Activated CD4-positive, alpha-beta memory T cell treated with anti-CD3 and anti-CD28 coated beads for 36 hours (primary cell): ENCODE measurements around the gene XPNPEP2. TPM values are rescaled to one million over a fixed set of nuclear protein-coding genes. Genes with fewer than 3 reads are reported as not detected.

ENCODE experiments used
- CTCF ChIA-PET: fragments of 350-600 bp; sonication (Branson Sonifier 250); formaldehyde crosslinking; loops from one replicate; lab custom pipeline; 2021; ENCODE audit warnings: antibody characterized with exemption, inconsistent platforms; lab: Charles Lee
- POLR2A ChIA-PET: fragments of 350-600 bp; sonication (Branson Sonifier 250); formaldehyde crosslinking; loops from one replicate; lab custom pipeline; 2021; ENCODE audit warnings: antibody characterized with exemption; lab: Charles Lee
- DNase-seq: peaks from one replicate; pipeline ENCODE4 v3.0.0-alpha.2; 2020
- H3K27ac Mint-ChIP-seq: one replicate; pipeline ENCODE4 v1.8.0; 2021; ENCODE audit warnings: mixed read lengths
- H3K27me3 Mint-ChIP-seq: one replicate; pipeline ENCODE4 v1.8.0; 2021; ENCODE audit warnings: mixed read lengths
- H3K36me3 Mint-ChIP-seq: one replicate; pipeline ENCODE4 v1.8.0; 2021; ENCODE audit warnings: mixed read lengths
- H3K4me1 Mint-ChIP-seq: one replicate; pipeline ENCODE4 v1.8.0; 2021; ENCODE audit warnings: low read depth, mixed read lengths
- H3K4me3 Mint-ChIP-seq: one replicate; pipeline ENCODE4 v1.8.0; 2021; ENCODE audit warnings: mild to moderate bottlenecking, mixed read lengths
- H3K9me3 Mint-ChIP-seq: one replicate; pipeline ENCODE4 v1.8.0; 2021; ENCODE audit warnings: mixed read lengths
- intact Hi-C: fragments of 100-400 bp; cut with micrococcal nuclease; formaldehyde crosslinking; loops from one replicate; pipeline ENCODE4 v1.15.1; 2023
- total RNA-seq, 2 experiments: library from RNA; stranded (reverse); gene quantifications; one replicate each; pipeline ENCODE4 v1.2.3, GENCODE V29; 2021

The XPNPEP2 gene
- total RNA-seq, 2 experiments from 2014 or later = 0.80 to 0.93 TPM

- no peak for DNase-seq
- ChIA-PET POLR2A (interaction anchor here (1.3 kb wide), 1 partner anchor 10 kb away, joined by 3 read pairs; no protein-coding TSS in a partner anchor), CTCF (interaction anchor here (1.3 to 2.1 kb wide), 2 partner anchors 9 to 170 kb away, joined by 3 to 7 read pairs; no protein-coding TSS in a partner anchor)
- intact Hi-C loops = no loop called here
- H3K9me3 Mint-ChIP-seq = no peaks in the 10 kb centered on the region
- no peaks in the 10 kb centered on the region for H3K27me3 Mint-ChIP-seq
- peaks cover 17% of the 10 kb centered on the region for H3K36me3 Mint-ChIP-seq
- peaks cover 22% of the 10 kb centered on the region for H3K4me1 Mint-ChIP-seq
- no peak overlapping the region for H3K4me3 Mint-ChIP-seq
- peak overlapping the region; percentile 39 for H3K27ac Mint-ChIP-seq
Observed at GRCh38 chrX:129808158-129808828, 69.5 kb downstream of the XPNPEP2 start.

DNA sequence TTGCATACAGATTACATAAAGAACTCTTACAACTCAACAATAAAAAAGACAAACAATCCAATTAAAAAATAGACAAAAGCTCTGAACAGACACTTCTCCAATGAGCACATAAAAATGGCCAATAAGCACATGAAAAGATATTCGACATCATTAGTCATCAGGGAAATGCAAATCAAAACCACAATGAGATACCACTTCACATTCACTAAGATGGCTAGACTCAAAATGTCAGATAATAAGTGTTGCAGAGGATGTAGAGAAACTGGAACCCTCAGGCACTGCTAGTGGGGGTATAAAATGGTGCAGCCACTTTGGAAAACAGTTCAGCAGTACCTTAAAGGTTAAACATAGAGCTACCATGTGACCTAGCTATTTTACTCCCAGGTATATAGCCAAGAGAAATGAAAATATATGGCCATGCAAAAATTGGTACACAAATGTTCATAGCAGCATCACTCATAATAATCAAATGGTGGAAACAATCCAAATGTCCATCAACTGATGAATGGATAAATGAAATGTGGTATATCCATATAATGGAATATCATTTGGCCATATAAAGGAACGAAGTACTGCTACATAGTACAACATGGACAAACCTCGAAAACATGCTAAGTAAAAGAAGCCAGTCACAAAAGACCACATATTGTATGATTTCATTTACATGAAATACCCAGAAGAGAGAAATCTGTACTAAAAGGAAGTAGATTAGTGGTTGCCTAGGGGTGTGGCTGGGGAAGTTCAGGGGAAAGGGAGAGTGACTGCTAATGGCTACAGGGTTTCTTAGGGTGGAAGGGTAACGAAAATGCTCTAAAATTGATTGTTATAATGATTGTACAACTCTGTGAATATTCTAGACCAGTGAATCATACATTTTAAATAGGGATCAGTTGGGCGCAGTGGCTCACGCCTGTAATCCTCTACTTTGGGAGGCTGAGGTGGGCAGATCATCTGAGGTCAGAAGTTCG is 70.3 kb downstream of the XPNPEP2 start:
- H3K4me1 Mint-ChIP-seq = peaks cover 17% of the 10 kb centered on the region
- peak overlapping the region; percentile 39 for H3K27ac Mint-ChIP-seq
- ChIA-PET CTCF (interaction anchor here (1.3 to 2.1 kb wide), 2 partner anchors 10 to 171 kb away, joined by 3 to 7 read pairs; no protein-coding TSS in a partner anchor), POLR2A (interaction anchor here (1.3 kb wide), 1 partner anchor 11 kb away, joined by 3 read pairs; no protein-coding TSS in a partner anchor)
- DNase-seq = no peak
- no peaks in the 10 kb centered on the region for H3K27me3 Mint-ChIP-seq
- H3K9me3 Mint-ChIP-seq = no peaks in the 10 kb centered on the region
- H3K36me3 Mint-ChIP-seq = peaks cover 19% of the 10 kb centered on the region
- H3K4me3 Mint-ChIP-seq = no peak overlapping the region
- intact Hi-C loops = no loop called here

DNA sequence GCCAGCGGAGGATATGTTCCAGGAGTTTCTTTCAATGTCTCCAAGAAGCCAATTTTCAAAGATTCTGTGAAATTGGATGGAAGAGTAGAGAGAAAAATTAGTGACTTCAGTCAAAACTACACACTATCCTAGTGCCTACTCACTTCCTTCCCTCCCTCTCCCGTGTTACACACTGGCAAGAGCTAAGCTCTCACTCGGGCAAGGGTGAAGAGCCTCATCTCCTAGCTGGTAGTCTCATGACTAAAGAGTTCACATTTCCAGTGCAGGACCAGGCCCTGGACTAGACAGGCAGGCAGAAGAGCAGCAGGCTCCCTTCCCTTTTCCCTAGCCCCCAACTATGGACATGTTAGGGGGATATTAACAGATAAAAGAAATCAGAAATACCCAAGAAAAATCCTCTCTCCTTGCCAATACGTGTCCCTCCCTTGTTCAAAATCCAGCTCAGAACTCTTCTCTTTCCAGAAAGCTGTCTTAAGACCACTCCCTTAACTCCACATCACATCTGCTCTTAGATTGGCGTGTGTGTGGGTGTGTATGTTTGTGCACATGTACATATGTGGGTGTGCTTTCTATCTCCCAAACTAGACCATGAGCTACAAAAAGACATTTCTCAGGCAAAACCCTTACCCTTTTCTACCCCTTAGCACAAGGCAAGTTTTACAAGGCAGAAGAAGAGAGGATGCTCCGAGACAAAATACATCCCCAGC is 75.0 kb downstream of the XPNPEP2 start:
- Mint-ChIP-seq H3K4me1 (peaks cover 8% of the 10 kb centered on the region), H3K27me3 (no peaks in the 10 kb centered on the region), H3K9me3 (no peaks in the 10 kb centered on the region), H3K36me3 (peaks cover 18% of the 10 kb centered on the region), H3K4me3 (no peak overlapping the region), H3K27ac (no peak overlapping the region)
- CTCF ChIA-PET = interaction anchor here (0.9 kb wide), 1 partner anchor 247 kb away, joined by 3 read pairs; no protein-coding TSS in a partner anchor
- intact Hi-C loops = no loop called here
- POLR2A ChIA-PET = no interaction called here
- DNase-seq = no peak

DNA sequence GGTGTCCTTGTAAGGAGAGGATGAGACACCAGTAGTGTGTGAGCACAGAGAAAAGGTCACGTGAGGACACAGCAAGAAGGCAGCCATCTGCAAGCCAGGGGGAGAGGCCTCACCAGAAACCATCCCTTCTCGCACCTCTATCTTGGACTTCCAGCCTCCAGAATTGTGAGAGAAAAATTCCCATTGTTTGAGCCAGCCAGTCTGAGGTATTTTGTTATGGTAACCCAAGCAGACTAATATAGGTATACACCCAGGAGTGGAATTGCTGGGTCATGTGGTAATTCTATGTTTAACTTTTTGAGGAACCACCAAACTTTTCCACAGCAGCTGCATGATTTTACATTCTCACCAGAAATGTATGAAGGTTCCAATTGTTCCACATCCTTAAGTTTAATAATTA is 79.3 kb downstream of the XPNPEP2 start:
- CTCF ChIA-PET = no interaction called here
- POLR2A ChIA-PET = no interaction called here

More for the DNA sequence above, 79.3 kb downstream of the XPNPEP2 start:
- H3K4me3 Mint-ChIP-seq = no peak overlapping the region
- H3K27ac Mint-ChIP-seq = no peak overlapping the region
- no peak for DNase-seq
- no peaks in the 10 kb centered on the region for H3K27me3 Mint-ChIP-seq
- H3K36me3 Mint-ChIP-seq = peaks cover 6% of the 10 kb centered on the region
- H3K4me1 Mint-ChIP-seq = peaks cover 1% of the 10 kb centered on the region
- intact Hi-C loops = no loop called here
- no peaks in the 10 kb centered on the region for H3K9me3 Mint-ChIP-seq

Other genes starting within 250 kb of the XPNPEP2 start
- gene SMARCA1, start 215.5 kb upstream of the XPNPEP2 start, total RNA-seq = under 1 TPM; 0.10 to 0.21 TPM
- gene OCRL, start 198.7 kb upstream of the XPNPEP2 start, total RNA-seq = 1 to 10 TPM; 2.8 to 3.2 TPM
- under 1 TPM; 0.26 to 0.36 TPM for gene APLN, start 84.0 kb upstream of the XPNPEP2 start, total RNA-seq
- 100 to 1,000 TPM; 126 to 133 TPM for gene SASH3, start 41.0 kb downstream of the XPNPEP2 start, total RNA-seq
- 10 to 100 TPM in 1 of 2 experiments, 1 to 10 TPM in 1; 9.0 to 11.0 TPM for gene ZDHHC9, start 104.9 kb downstream of the XPNPEP2 start, total RNA-seq
- gene UTP14A, start 167.2 kb downstream of the XPNPEP2 start, total RNA-seq = 10 to 100 TPM; 29.9 to 31.7 TPM
- 10 to 100 TPM in 1 of 2 experiments, 1 to 10 TPM in 1; 9.2 to 10.5 TPM for gene BCORL1, start 243.7 kb downstream of the XPNPEP2 start, total RNA-seq